ENCODE measurements around the gene PEF1.

PEF1 gene

GRCh38 chr1:31652891-31653499, 8.3 kb upstream of the PEF1 start:
- DNase-seq: no peak

DNA sequence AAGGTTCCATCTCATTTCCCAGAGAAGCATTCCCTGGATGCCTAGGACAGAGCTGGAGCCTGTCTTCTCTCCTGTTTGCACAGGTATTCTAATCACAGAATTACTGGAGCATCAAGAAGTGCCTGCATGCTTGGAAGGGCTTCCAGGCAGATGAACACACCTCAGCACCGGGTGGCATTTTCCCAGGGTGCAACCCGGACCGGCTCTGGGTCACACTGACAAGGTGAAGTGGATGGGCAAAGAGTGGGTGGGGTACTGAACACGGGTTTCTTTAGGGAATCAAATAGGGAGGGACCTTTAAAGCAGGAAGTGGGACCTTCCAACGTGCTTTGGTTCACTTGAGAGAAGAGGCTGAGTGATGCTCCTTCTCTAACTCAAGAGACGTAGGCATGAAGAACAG, 7.1 kb upstream of the PEF1 start:
- no peak for DNase-seq

GRCh38 chr1:31651089-31651420, 6.4 kb upstream of the PEF1 start:
- no peak for DNase-seq

DNA sequence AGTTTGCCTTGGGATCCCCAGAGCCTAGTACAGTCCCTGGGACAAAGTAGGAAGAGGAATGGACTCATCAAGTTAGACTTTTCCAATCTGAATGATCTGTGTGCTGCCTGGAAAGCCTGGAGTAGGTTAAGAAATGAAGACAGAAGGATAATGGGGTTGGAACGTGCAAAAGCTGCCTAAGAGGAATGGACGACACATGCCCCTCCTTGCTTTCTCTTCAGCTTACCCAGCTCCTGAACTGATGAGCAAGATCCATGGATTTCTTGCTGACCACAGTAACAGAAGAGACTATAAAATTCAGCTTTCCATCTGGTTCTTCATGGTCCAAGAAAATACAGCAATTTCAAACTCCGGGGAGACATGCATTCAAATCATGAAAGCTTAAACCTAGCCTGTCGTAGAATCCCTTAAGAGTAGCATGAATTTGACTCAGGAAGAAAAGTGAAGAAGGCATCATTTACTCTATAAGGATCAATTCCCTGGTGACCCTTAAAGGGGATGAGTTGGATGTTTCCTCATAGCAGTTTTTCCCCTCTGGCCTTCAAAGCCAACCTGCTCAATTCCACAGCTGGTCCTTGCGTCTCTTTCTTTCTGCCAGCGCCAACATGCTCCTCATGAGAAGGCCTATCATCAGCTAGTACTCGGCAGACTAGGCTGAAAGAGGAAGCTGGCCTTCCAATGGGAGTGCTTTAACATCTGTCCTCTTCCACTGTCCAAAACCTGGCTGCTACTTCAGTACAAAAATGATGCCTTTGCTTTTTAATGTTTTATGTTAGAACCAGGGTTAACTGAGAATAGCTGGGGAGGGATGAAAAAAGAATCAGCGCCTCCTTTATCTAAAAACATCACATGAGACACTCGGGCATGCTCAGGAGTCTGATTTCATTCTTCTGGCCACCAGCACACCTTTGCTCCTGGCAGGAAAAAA, 5.7 kb upstream of the PEF1 start:
- DNase-seq: no peak

- DNase-seq: no peak
Measured at GRCh38 chr1:31648641-31649357, 4.1 kb upstream of the PEF1 start.

DNA sequence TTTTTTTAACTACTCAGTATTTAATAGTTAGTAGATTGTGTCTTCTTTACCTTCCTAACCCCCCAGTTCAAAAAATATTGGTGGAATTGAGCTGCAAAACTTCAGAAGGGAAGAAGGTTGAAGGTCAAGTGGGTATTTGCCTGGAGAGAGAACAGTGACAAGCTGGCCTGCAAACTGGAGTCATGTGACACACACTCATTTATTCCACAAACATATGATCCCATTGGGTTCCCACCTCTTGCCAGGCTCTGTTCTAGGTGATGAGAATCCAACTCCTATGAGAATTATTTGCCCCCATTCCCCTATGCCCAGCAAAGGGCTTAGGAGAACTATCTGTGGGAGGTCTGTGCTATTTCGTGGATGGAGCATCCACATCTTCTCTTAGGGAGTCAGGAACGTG, 3.5 kb upstream of the PEF1 start:
- DNase-seq: no peak

DNA sequence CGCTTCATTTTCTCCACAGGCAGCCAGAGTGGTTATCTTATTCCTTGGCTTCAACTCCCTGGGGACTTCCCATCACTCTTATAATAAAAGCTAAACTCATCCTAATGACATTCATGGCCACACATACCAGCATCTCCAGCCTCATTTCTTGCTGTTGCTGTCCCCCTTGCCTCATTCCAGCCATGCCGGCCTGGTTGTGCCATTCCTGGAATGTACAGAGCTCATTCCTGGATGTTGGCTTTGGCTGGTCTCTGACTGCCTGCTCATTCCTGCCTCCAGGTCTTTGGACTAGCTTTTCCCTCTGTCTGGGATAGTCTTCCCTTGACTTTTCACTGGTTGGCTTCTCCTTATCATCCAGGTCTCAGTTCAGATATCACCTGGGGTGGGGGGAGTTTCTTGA, 2.4 kb upstream of the PEF1 start:
- DNase-seq: no peak

- no peak for DNase-seq
Measured at GRCh38 chr1:31646259-31646960, 1.7 kb upstream of the PEF1 start.

DNA sequence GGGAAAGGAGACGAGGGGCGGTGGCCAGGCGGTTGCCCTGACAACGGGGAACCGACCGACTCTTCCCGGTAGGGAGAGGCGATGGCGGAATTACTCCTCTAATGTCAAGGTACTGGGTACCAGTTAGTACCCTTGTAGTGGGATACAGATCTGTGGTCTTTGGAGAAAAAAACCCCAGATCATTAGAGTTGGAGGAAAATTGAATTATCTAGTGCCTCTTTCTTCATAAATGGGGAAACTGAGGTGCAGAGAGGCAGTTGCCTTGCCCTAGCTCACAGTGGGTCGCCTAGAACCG, 545 bp upstream of the PEF1 start:
- DNase-seq: no peak

DNA sequence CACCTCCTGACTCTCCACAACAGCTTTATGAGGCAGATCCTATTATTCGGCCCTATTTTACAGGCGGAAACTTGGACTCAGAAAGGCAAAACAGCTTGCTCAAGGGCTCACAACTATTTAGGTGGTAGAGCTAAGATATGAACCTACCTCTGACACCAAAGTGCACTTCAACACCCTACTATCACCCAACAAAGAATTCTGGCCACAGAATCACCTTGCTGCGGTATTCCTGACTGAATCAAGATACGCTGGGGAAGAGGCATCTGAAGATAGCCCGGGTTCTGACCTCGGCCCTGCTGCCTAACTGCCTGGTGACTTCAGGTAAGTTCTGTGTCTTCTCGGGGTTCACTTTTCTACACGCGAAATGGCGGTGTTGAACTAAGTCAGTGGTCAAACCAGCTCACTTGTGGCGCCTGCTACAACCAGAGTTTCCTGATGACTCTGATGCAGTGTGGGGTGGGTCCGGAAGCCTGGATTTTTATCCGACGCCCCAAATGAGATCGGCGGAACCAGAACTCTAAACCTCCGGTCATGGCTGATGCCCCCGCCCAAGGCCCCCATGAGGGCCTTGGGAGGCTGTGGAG, 608 bp downstream of the PEF1 start:
- DNase-seq: no peak

- no peak for DNase-seq
Measured at GRCh38 chr1:31642897-31643296, 1.8 kb downstream of the PEF1 start.

DNA sequence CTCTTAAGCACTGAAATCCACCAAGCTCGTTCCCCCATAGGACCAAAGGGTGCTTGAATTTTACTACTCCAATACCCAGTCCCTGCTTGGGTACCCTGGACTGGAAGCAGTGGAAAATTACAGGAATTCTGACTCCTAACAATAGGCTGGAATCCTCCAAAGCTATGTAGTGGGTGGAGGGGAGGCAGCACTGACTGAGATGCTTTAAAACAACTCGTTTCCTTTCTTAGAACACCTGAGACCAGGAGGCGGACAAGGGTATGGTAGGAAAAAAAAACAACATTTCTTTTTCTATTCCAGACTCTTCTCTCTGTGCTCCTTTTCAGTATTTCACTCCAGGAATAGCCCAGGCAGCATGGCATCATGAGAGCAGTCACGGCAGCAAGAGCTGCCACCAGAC, 2.3 kb downstream of the PEF1 start:
- no peak for DNase-seq

- DNase-seq: no peak
Measured at GRCh38 chr1:31640964-31641363, 3.7 kb downstream of the PEF1 start.

DNA sequence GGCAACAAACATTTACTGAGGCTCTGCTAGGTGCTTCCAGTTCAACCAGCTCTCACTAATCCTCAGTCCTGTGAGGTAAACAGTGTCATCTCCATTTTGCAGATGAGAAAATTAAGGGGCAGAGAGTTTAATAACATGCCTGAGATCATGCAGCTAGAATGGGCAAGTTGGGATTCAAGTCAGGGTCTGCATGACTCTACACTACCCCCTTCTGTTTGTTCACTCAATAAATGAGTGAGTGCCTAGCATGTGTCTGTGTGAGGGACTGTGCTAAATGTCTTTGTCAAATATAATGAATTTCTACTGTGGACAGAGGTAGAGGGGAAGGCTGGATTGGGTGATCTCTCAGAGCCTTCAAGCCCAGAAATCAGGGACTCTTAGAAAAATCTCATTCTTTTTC, 4.5 kb downstream of the PEF1 start:
- no peak for DNase-seq

- no peak for DNase-seq
Measured at GRCh38 chr1:31639543-31639942, 5.1 kb downstream of the PEF1 start.

GRCh38 chr1:31637915-31638673, 6.6 kb downstream of the PEF1 start:
- DNase-seq: no peak

- DNase-seq: no peak
Measured at GRCh38 chr1:31633117-31633516, 11.6 kb downstream of the PEF1 start.

- no peak for DNase-seq
Measured at GRCh38 chr1:31632649-31633048, 12.0 kb downstream of the PEF1 start.

DNA sequence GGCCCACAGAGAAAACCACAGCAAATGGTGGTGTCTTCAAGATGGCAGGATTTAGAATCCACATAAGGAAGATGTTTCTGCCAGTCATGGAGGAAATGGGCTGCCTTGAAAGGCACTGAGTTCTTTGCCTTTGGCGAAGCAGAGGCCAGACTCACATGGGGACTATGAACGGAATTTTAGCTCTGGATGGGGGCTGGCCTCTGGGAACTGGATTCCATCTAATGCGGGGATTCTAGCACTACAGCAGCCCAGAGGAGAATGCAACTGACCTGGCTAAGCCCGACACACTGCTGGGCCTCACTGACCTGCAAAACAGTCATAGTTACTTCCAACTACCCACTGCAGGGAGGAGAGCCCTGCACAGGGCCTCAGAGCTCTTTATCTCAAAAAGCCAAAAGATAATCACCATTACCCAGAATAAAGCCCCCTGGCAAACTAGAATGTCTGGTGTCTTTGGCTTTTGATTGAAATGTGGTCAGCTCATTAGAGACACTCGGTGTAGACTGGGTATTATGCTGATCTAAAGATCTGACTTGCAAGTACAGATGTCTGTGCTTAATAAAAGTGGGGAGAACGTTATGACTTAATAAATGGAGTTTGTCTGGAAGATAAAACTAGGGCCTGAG, 15.6 kb downstream of the PEF1 start:
- no peak for DNase-seq

DNA sequence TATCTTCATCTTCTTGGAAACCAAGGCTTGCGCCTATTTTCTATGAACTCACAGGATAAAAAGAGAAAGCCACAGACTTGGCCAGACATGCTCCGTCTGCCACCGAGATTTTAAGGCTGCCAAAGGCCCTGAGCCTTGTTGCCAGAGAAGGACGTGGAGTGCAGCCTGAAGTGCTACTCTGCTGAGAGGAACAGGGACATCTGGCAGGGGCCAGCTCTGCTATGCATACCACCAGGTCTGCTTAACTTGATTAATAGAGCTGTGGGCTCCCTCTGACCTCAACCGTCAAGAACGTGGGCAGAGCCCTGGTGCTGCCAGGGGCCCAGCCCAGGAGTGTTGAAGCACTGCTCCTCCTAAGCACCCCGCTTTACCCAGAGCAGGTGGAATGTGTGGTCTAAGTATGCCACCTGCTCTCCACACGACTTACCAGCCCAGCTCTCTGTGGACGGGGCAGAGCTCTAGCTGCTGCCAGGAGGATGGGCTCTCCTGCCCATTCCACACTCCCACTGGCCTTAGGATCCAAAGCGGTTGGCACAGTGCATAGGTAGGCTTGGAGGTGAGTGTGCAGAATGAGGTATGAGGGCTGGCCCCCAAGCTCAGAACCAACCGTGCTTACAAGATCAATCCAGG, 16.6 kb downstream of the PEF1 start:
- no peak for DNase-seq

GRCh38 chr1:31627301-31627929, 17.3 kb downstream of the PEF1 start:
- no peak for DNase-seq

All from activated gamma-delta T cell treated with Interleukin-2 at 50 U/mL for 16 hours (primary cell).